ENCODE data around the gene PCOLCE2. TPM values are rescaled to one million over a fixed set of nuclear protein-coding genes. Genes with fewer than 3 reads are reported as not detected.

The PCOLCE2 gene
- total RNA-seq, 1 experiment from 2014 or later, result 4.4 TPM

- ATAC-seq (no peak), DNase-seq (ENCODE audit: low read depth, low spot score) (no peak)
- POLR2A ChIA-PET, result no interaction called here
- no peaks in the 10 kb centered on the region for H3K4me1 ChIP-seq (ENCODE audit: control insufficient read depth in 1 of 2, insufficient read depth in 2 of 2, low read length in 2 of 2)
- no TSS peak for BruUV-seq (replicated peaks)
- TF ChIP-seq CBX3 (IDR thresholded peaks at IDR 0.05; ENCODE audit: low read depth) (no peak), JUND (IDR thresholded peaks at IDR 0.05) (no peak), ATF3 (IDR thresholded peaks at IDR 0.05) (no peak), EZH2phosphoT487 (IDR thresholded peaks at IDR 0.05; ENCODE audit: borderline replicate concordance) (no peak), POLR2AphosphoS5 (IDR thresholded peaks at IDR 0.05; ENCODE audit: low read depth, low read length) (no peak), CEBPB (IDR thresholded peaks at IDR 0.05; ENCODE audit: low read depth) (no peak), SRF (IDR thresholded peaks at IDR 0.05; ENCODE audit: low read depth) (no peak), TCF7L2 (IDR thresholded peaks at IDR 0.05; ENCODE audit: borderline replicate concordance, extremely low read depth, insufficient read depth, insufficient read length) (no peak)
- RAD21 ChIA-PET (ENCODE audit: low non-redundant PET in 1 of 2, low total read pairs in 2 of 2, uncharacterized antibody in 2 of 2, unreplicated experiment in 2 of 2), result no interaction called here
- H3K27ac ChIP-seq (ENCODE audit: low read depth, low read length), result no peak overlapping the region
- H3K9me3 ChIP-seq (ENCODE audit: control insufficient read depth in 1 of 2, insufficient read depth in 1 of 2, low read depth in 1 of 2, low read length in 2 of 2), result no peaks in the 10 kb centered on the region
- no peak overlapping the region for H2AFZ ChIP-seq (ENCODE audit: low read depth, low read length, poor library complexity, severe bottlenecking)
- no peak overlapping the region for H3K9ac ChIP-seq (ENCODE audit: low read length)
- H3K79me2 ChIP-seq (ENCODE audit: insufficient read depth, low read length), result no peaks in the 10 kb centered on the region
- no peak overlapping the region for H3K4me2 ChIP-seq (ENCODE audit: low read length)
- intact Hi-C loops (cut with micrococcal nuclease), result no loop called here
- H3K27me3 ChIP-seq (ENCODE audit: insufficient read depth, low read length), result no peaks in the 10 kb centered on the region
- no peak overlapping the region for H3K4me3 ChIP-seq (replicated peaks in 1 of 2; ENCODE audit: low read depth in 1 of 2, low read length in 2 of 2)
- CTCF ChIA-PET, result no interaction called here
- H3K9me2 ChIP-seq (ENCODE audit: insufficient read depth), result no peaks in the 10 kb centered on the region
- H4K20me1 ChIP-seq (ENCODE audit: insufficient read depth), result no peaks in the 10 kb centered on the region
- H3K36me3 ChIP-seq (ENCODE audit: control insufficient read depth in 1 of 2, insufficient read depth in 2 of 2, low read length in 2 of 2), result no peaks in the 10 kb centered on the region
These were observed 51.4 kb downstream of the PCOLCE2 start for GRCh38 chr3:142837526-142837925.

GRCh38 chr3:142828703-142829305, 60.1 kb downstream of the PCOLCE2 start:
- no peaks in the 10 kb centered on the region for H4K20me1 ChIP-seq (ENCODE audit: insufficient read depth)
- TF ChIP-seq YY1 (IDR thresholded peaks at IDR 0.05; ENCODE audit: extremely low read depth, insufficient replicate concordance, low read depth, low read length), result no peak
- peak; percentile 89 to 92 (median 91) for TF ChIP-seq CTCF (IDR thresholded peaks at IDR 0.05 in 2 of 3, conservative IDR thresholded peaks at IDR 0.05 in 1 of 3; ENCODE audit: borderline replicate concordance in 1 of 3, insufficient read depth in 1 of 3, low read depth in 2 of 3, low read length in 2 of 3)
- no peak for TF ChIP-seq ZBTB33 (IDR thresholded peaks at IDR 0.05; ENCODE audit: extremely low read depth, insufficient replicate concordance, low read length)
- peak; percentile 95 for TF ChIP-seq RAD21 (IDR thresholded peaks at IDR 0.05; ENCODE audit: low read depth)
- TF ChIP-seq ZNF274 (IDR thresholded peaks at IDR 0.05; ENCODE audit: low read depth, low read length), result no peak
- TF ChIP-seq EZH2 (IDR thresholded peaks at IDR 0.05), result no peak
- TF ChIP-seq CBX3 (IDR thresholded peaks at IDR 0.05; ENCODE audit: low read depth), result no peak
- no peak for TF ChIP-seq SRF (IDR thresholded peaks at IDR 0.05; ENCODE audit: low read depth)
- no peak for TF ChIP-seq POLR2A (IDR thresholded peaks at IDR 0.05; ENCODE audit: borderline replicate concordance, extremely low read depth, insufficient read depth, insufficient read length)
- ChIA-PET RAD21 (ENCODE audit: low non-redundant PET in 1 of 2, low total read pairs in 2 of 2, uncharacterized antibody in 2 of 2, unreplicated experiment in 2 of 2) (interaction anchor here (0.5 to 1.5 kb wide), 8 partner anchors 28 to 242 kb away, joined by 3 to 7 read pairs (median 4); no protein-coding TSS in a partner anchor), POLR2A (interaction anchor here (0.7 kb wide), 1 partner anchor 239 kb away, joined by 3 read pairs; no protein-coding TSS in a partner anchor), CTCF (interaction anchor here (0.6 to 2.3 kb wide), 41 partner anchors 9 to 934 kb away, joined by 3 to 33 read pairs (median 5); partner anchors contain the start of gene U2SURP)
- no peaks in the 10 kb centered on the region for H3K9me2 ChIP-seq (ENCODE audit: insufficient read depth)
- H3K4me1 ChIP-seq (ENCODE audit: control insufficient read depth in 1 of 2, insufficient read depth in 2 of 2, low read length in 2 of 2), result no peaks in the 10 kb centered on the region
- H3K4me3 ChIP-seq (replicated peaks in 1 of 2; ENCODE audit: low read depth in 1 of 2, low read length in 2 of 2), result no peak overlapping the region
- no peaks in the 10 kb centered on the region for H3K79me2 ChIP-seq (ENCODE audit: insufficient read depth, low read length)
- no peaks in the 10 kb centered on the region for H3K36me3 ChIP-seq (ENCODE audit: control insufficient read depth in 1 of 2, insufficient read depth in 2 of 2, low read length in 2 of 2)
- intact Hi-C loops (cut with micrococcal nuclease), result loop anchor here (1.0 to 2.0 kb wide), 4 partner anchors 76 to 242 kb away; no protein-coding TSS in a partner anchor
- DNase-seq (ENCODE audit: low read depth, low spot score) (peak; percentile 68), ATAC-seq (peak; percentile 100)
- H2AFZ ChIP-seq (ENCODE audit: low read depth, low read length, poor library complexity, severe bottlenecking), result peak overlapping the region; percentile 43
- H3K27ac ChIP-seq (ENCODE audit: low read depth, low read length), result no peak overlapping the region
- BruUV-seq (replicated peaks), result no TSS peak
- H3K9ac ChIP-seq (ENCODE audit: low read length), result no peak overlapping the region
- H3K4me2 ChIP-seq (ENCODE audit: low read length), result no peak overlapping the region
- no peaks in the 10 kb centered on the region for H3K27me3 ChIP-seq (ENCODE audit: insufficient read depth, low read length)
- no peaks in the 10 kb centered on the region for H3K9me3 ChIP-seq (ENCODE audit: control insufficient read depth in 1 of 2, insufficient read depth in 1 of 2, low read depth in 1 of 2, low read length in 2 of 2)

All from HCT116 (cell line).